HEK293 (cell line): ENCODE results near the gene PDSS2.

Experiments
- CTCF ChIP-seq: fragments of 450-650 bp; formaldehyde crosslinking; IDR thresholded peaks from 2 replicates; pipeline ENCODE4 v1.5.1; 2016; ENCODE audit warnings: missing biosample characterization, missing genetic modification characterization
- INSM2 ChIP-seq: fragments of 450-650 bp; formaldehyde crosslinking; IDR thresholded peaks from 2 replicates; pipeline ENCODE4 v1.5.1; 2016; ENCODE audit warnings: missing biosample characterization, missing genetic modification characterization
- KLF1 ChIP-seq: fragments of 450-650 bp; formaldehyde crosslinking; IDR thresholded peaks from 2 replicates; pipeline ENCODE4 v1.5.1; 2016; ENCODE audit warnings: missing biosample characterization, missing genetic modification characterization
- RBAK ChIP-seq: fragments of 450-650 bp; formaldehyde crosslinking; IDR thresholded peaks from 2 replicates; pipeline ENCODE4 v1.5.1; 2016; ENCODE audit warnings: missing biosample characterization, missing genetic modification characterization
- ZEB2 ChIP-seq: fragments of 450-650 bp; formaldehyde crosslinking; IDR thresholded peaks from 2 replicates; pipeline ENCODE4 v1.5.1; 2016; ENCODE audit warnings: missing biosample characterization, missing genetic modification characterization
- ZNF138 ChIP-seq: fragments of 450-650 bp; formaldehyde crosslinking; IDR thresholded peaks from 2 replicates; pipeline ENCODE4 v1.5.1; 2016; ENCODE audit warnings: missing biosample characterization, missing genetic modification characterization, borderline replicate concordance
- ZNF16 ChIP-seq: fragments of 450-650 bp; formaldehyde crosslinking; IDR thresholded peaks from 2 replicates; pipeline ENCODE4 v1.5.1; 2016; ENCODE audit warnings: low read depth, missing biosample characterization, missing genetic modification characterization
- ZNF23 ChIP-seq: fragments of 450-650 bp; formaldehyde crosslinking; IDR thresholded peaks from 2 replicates; pipeline ENCODE4 v1.5.1; 2016; ENCODE audit warnings: missing biosample characterization, missing genetic modification characterization, borderline replicate concordance
- ZNF311 ChIP-seq: fragments of 450-650 bp; formaldehyde crosslinking; IDR thresholded peaks from 2 replicates; pipeline ENCODE4 v1.5.1; 2017; ENCODE audit warnings: missing biosample characterization, missing genetic modification characterization, borderline replicate concordance
- ZNF391 ChIP-seq: fragments of 450-650 bp; formaldehyde crosslinking; IDR thresholded peaks from 2 replicates; pipeline ENCODE4 v1.5.1; 2016; ENCODE audit warnings: low read depth, missing biosample characterization, missing genetic modification characterization, borderline replicate concordance
- ZNF549 ChIP-seq: fragments of 450-650 bp; IDR thresholded peaks from 2 replicates; pipeline ENCODE4 v1.5.1; 2018; ENCODE audit warnings: missing biosample characterization, missing genetic modification characterization, mild to moderate bottlenecking, inconsistent platforms, moderate library complexity
- ZNF639 ChIP-seq: fragments of 450-650 bp; formaldehyde crosslinking; IDR thresholded peaks from 2 replicates; pipeline ENCODE4 v1.5.1; 2016; ENCODE audit warnings: missing biosample characterization, missing genetic modification characterization

- TF ChIP-seq RBAK (tag by site-specific recombination), result no peak
- no peak for TF ChIP-seq ZNF549
- TF ChIP-seq ZNF639 (tag by site-specific recombination), result no peak
- TF ChIP-seq ZNF391 (tag by site-specific recombination), result no peak
- no peak for TF ChIP-seq ZNF23 (tag by site-specific recombination)
- no peak for TF ChIP-seq CTCF (tag by site-specific recombination)
- no peak for TF ChIP-seq ZNF311 (tag by site-specific recombination)
- TF ChIP-seq INSM2 (tag by site-specific recombination), result no peak
- TF ChIP-seq KLF1 (tag by site-specific recombination), result no peak
- no peak for TF ChIP-seq ZNF16 (tag by site-specific recombination)
- no peak for TF ChIP-seq ZEB2 (tag by site-specific recombination)
- TF ChIP-seq ZNF138, result no peak
These were observed 115.0 kb downstream of the PDSS2 start for GRCh38 chr6:107344383-107344782.
